Measurements from ENCODE around the gene CREB3. TPM values are rescaled to one million over a fixed set of nuclear protein-coding genes. Genes with fewer than 3 reads are reported as not detected.

CREB3 gene
- total RNA-seq, 4 donors from 2014 or later, result 30.5 to 105 (median 47.2) TPM

DNA sequence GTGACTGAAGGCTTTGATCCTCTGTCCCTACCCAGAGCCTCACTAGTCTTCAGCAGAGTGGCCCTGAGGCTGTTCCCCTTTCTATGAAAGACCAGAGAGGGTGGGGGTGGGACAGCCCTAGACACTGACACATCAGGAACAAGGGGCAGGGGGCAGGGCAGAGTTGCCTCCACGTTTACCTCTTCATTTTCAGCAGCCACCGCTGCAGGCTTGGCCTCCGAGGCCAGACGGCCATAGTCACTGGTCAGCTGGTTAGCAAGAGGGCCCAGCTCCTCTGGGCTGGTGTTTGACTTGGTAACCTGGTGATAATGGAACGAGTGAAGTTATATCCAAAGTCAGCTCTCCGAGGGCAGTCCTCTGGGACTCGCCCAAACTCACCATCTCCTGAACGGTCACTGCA, 27.1 kb upstream of the CREB3 start:
- Histone ChIP-seq H3K4me1 (no peaks in the 10 kb centered on the region), H3K4me3 (no peak overlapping the region), H3K27me3 (no peaks in the 10 kb centered on the region), H3K36me3 (no peaks in the 10 kb centered on the region), H3K27ac (no peak overlapping the region), H3K9me3 (no peaks in the 10 kb centered on the region)
- intact Hi-C loops (cut with DNase I; ENCODE audit: low total_unique reads), result no loop called here
- no peak for TF ChIP-seq POLR2A (IDR thresholded peaks at IDR 0.05)
- TF ChIP-seq, protein P1, sequence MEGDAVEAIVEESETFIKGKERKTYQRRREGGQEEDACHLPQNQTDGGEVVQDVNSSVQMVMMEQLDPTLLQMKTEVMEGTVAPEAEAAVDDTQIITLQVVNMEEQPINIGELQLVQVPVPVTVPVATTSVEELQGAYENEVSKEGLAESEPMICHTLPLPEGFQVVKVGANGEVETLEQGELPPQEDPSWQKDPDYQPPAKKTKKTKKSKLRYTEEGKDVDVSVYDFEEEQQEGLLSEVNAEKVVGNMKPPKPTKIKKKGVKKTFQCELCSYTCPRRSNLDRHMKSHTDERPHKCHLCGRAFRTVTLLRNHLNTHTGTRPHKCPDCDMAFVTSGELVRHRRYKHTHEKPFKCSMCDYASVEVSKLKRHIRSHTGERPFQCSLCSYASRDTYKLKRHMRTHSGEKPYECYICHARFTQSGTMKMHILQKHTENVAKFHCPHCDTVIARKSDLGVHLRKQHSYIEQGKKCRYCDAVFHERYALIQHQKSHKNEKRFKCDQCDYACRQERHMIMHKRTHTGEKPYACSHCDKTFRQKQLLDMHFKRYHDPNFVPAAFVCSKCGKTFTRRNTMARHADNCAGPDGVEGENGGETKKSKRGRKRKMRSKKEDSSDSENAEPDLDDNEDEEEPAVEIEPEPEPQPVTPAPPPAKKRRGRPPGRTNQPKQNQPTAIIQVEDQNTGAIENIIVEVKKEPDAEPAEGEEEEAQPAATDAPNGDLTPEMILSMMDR (IDR thresholded peaks at IDR 0.05), result no peak
- DNase-seq, result no peak

DNA sequence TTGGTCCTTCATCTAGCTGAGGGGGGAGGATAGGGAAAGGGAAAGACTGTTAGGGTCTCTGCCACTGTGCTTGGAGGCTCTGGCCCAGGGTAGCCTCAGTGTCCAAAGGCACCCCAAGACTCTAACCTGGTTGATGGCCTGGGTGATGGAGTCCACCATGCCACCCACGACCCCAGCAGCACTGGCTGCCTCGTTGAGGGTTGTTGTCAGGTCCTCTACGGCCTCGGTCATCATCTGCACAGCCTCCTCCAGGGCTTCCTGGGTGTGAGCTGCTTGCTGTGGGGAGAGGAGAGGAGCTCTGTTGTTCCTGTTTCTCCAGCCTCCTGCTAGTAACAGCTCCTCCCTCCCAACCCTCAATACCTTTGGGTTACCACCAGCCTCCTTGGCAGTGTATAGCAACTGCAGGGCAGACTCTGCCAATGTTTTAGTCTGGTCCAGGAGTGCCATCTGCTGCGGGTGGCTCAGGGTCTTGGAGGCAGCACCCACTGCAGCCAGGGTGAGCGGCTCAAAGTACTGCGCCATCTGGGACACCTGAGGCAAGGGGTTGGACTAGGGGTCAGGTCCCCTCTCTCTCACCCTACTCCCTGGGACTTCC, 26.5 kb upstream of the CREB3 start:
- Histone ChIP-seq H3K4me1 (no peaks in the 10 kb centered on the region), H3K9me3 (no peaks in the 10 kb centered on the region), H3K27ac (no peak overlapping the region), H3K27me3 (no peaks in the 10 kb centered on the region), H3K4me3 (no peak overlapping the region), H3K36me3 (no peaks in the 10 kb centered on the region)
- intact Hi-C loops (cut with DNase I; ENCODE audit: low total_unique reads), result no loop called here
- DNase-seq, result no peak
- TF ChIP-seq POLR2A (IDR thresholded peaks at IDR 0.05), result no peak
- TF ChIP-seq, protein P1 (IDR thresholded peaks at IDR 0.05), result no peak

DNA sequence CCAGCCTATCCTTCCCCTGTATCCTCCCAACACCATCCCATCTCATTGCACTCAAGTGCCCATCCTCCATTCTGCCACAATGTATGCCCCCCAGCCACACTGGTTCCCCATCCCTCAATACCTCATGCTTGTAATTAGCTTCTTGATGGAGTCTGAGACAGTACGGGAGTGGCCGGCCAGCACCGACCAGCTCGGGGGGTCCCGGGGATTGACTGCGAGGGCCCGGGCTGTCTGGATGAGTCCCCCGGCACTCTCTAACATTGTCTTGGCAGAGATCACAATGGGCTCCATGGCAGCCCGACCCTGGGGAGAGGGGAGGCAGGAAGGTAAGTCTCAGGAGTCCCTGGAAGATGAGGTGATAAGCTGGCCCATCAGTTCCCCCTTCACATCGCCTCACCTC, 25.5 kb upstream of the CREB3 start:
- Histone ChIP-seq H3K36me3 (no peaks in the 10 kb centered on the region), H3K27ac (no peak overlapping the region), H3K4me3 (no peak overlapping the region), H3K9me3 (no peaks in the 10 kb centered on the region), H3K27me3 (no peaks in the 10 kb centered on the region), H3K4me1 (no peaks in the 10 kb centered on the region)
- intact Hi-C loops (cut with DNase I; ENCODE audit: low total_unique reads), result no loop called here
- DNase-seq, result no peak
- TF ChIP-seq, protein P1 (IDR thresholded peaks at IDR 0.05), result no peak
- no peak for TF ChIP-seq POLR2A (IDR thresholded peaks at IDR 0.05)

DNA sequence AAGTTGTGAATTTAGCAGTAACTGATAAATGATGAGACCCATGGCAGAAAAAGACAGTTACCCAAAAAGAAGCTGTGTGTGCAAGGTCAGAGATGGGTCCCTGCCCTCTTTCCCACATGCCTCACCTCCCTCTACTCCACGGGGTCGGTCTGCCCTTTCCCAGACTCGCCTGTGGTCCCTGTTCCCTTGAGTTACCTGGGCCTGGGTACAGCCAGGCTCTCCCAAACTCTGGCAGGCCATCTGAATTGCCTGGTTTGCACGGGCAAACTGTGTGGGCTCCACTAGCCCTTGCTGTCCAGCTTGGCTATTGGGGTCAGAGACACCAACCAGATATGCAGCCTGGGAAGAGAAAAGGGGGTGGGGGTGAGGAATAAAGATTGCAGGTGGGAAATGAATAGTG, 24.3 kb upstream of the CREB3 start:
- Histone ChIP-seq H3K4me3 (no peak overlapping the region), H3K27ac (no peak overlapping the region), H3K36me3 (no peaks in the 10 kb centered on the region), H3K27me3 (no peaks in the 10 kb centered on the region), H3K4me1 (no peaks in the 10 kb centered on the region), H3K9me3 (no peaks in the 10 kb centered on the region)
- intact Hi-C loops (cut with DNase I; ENCODE audit: low total_unique reads), result no loop called here
- DNase-seq, result no peak
- TF ChIP-seq, protein P1 (IDR thresholded peaks at IDR 0.05), result no peak
- TF ChIP-seq POLR2A (IDR thresholded peaks at IDR 0.05), result no peak

DNA sequence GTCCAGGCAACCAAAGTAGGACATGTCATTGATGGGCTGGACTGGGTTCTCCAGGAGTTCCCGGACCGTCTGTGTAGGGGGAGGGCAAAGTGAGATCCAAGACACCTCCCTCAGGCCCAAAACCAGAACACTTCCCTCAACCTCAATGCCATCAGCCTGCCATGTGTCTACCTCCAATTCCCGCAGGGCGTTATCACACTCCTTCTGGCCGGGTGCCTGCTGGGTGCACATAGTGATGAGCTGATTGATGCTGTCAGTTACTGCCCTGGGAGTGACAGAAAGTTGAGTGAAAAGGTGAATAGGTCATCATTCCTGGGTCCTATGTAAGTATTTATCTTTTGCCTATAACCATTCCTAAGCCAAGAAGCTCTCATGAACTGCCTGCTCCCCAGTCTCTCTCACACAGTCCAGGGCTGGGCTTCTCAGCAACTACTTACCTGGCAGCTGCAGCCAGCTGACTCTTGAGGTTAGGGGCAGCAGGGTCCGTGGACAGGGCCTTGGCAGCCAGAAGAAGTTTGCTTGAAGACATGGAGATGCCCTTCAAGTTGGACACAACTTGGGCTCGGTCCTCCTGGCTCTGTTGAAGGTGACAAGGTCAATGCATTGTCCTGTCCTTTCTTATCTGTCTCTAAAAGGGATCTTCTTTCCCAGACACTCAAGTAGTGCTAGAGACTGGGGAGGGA, 21.5 kb upstream of the CREB3 start:
- Histone ChIP-seq H3K36me3 (no peaks in the 10 kb centered on the region), H3K4me1 (no peaks in the 10 kb centered on the region)

More for the DNA sequence above, 21.5 kb upstream of the CREB3 start:
- Histone ChIP-seq H3K4me3 (no peak overlapping the region), H3K27ac (no peak overlapping the region), H3K27me3 (no peaks in the 10 kb centered on the region), H3K9me3 (no peaks in the 10 kb centered on the region)
- no peak for TF ChIP-seq POLR2A (IDR thresholded peaks at IDR 0.05)
- TF ChIP-seq, protein P1 (IDR thresholded peaks at IDR 0.05), result no peak
- intact Hi-C loops (cut with DNase I; ENCODE audit: low total_unique reads), result no loop called here
- DNase-seq, result no peak
